Stimulated activated CD4-positive, alpha-beta T cell treated with anti-CD3 and anti-CD28 coated beads, Interleukin-2, amount 100 ng/mL, for 4 hours (primary cell): ENCODE data around the gene BCL11B.
"Not testable (repeated sequence)": the region's sequence is repeated elsewhere in the genome, so short reads cannot be mapped to it uniquely, and the experiment has no call there.

Experiments
- DNase-seq: peaks from one replicate; pipeline ENCODE4 v3.0.0-alpha.2; 2020; ENCODE audit warnings: low read depth

BCL11B gene

GRCh38 chr14:99239661-99240092 lies 32.3 kb downstream of the BCL11B start:
- DNase-seq = no peak

- DNase-seq = no peak
Measured at GRCh38 chr14:99238216-99238615, 33.8 kb downstream of the BCL11B start.

GRCh38 chr14:99237288-99237687 lies 34.7 kb downstream of the BCL11B start:
- no peak for DNase-seq

GRCh38 chr14:99236386-99237138 lies 35.4 kb downstream of the BCL11B start:
- no peak for DNase-seq

GRCh38 chr14:99235582-99236320 lies 36.2 kb downstream of the BCL11B start:
- no peak for DNase-seq

GRCh38 chr14:99234961-99235571 lies 36.9 kb downstream of the BCL11B start:
- DNase-seq = peak; percentile 76

GRCh38 chr14:99234355-99234754 lies 37.6 kb downstream of the BCL11B start:
- no peak for DNase-seq

- no peak for DNase-seq
Measured at GRCh38 chr14:99233222-99234035, 38.6 kb downstream of the BCL11B start.

- DNase-seq = no peak
Measured at GRCh38 chr14:99232714-99233214, 39.2 kb downstream of the BCL11B start.

GRCh38 chr14:99231850-99232713 lies 39.9 kb downstream of the BCL11B start:
- DNase-seq = no peak

GRCh38 chr14:99231161-99231849 lies 40.7 kb downstream of the BCL11B start:
- DNase-seq = no peak

GRCh38 chr14:99230208-99231151 lies 41.5 kb downstream of the BCL11B start:
- peak; percentile 59 for DNase-seq

GRCh38 chr14:99229654-99230207 lies 42.3 kb downstream of the BCL11B start:
- DNase-seq = no peak

GRCh38 chr14:99228760-99229159 lies 43.2 kb downstream of the BCL11B start:
- DNase-seq = not testable (repeated sequence)

GRCh38 chr14:99226687-99227086 lies 45.3 kb downstream of the BCL11B start:
- no peak for DNase-seq

- DNase-seq = no peak
Measured at GRCh38 chr14:99225436-99226203, 46.4 kb downstream of the BCL11B start.

GRCh38 chr14:99224948-99225347 lies 47.0 kb downstream of the BCL11B start:
- no peak for DNase-seq
